Stimulated activated CD4-positive, alpha-beta T cell treated with anti-CD3 and anti-CD28 coated beads, Interleukin-2, amount 100 ng/mL, for 48 hours (primary cell): ENCODE data around the gene SMAGP.
"Not testable (repeated sequence)": the region's sequence is repeated elsewhere in the genome, so short reads cannot be mapped to it uniquely, and the experiment has no call there.

ENCODE experiments used
- DNase-seq, 2 donors: peaks; one replicate each; pipeline ENCODE4 v3.0.0-alpha.2; 2020

The SMAGP gene

GRCh38 chr12:51222461-51222860, 47.8 kb downstream of the SMAGP start:
- DNase-seq = no peak

- DNase-seq = not testable (repeated sequence)
These were observed 50.4 kb downstream of the SMAGP start for GRCh38 chr12:51219857-51220256.

- DNase-seq = no peak
These were observed 50.9 kb downstream of the SMAGP start for GRCh38 chr12:51219322-51219721.

- DNase-seq = no peak
These were observed 51.5 kb downstream of the SMAGP start for GRCh38 chr12:51218607-51219161.

GRCh38 chr12:51217968-51218606, 52.1 kb downstream of the SMAGP start, which contains the start of gene POU6F1:
Gene POU6F1 (minus strand): TSS chr12:51218062. CDS start chr12:51206836, 11,226 bp downstream.
- peak; percentile 47 to 51 for DNase-seq

GRCh38 chr12:51217133-51217967, 52.9 kb downstream of the SMAGP start:
- peak; percentile 18 to 25 for DNase-seq

- DNase-seq = no peak
These were observed 53.6 kb downstream of the SMAGP start for GRCh38 chr12:51216642-51217041.

GRCh38 chr12:51214895-51215294, 55.3 kb downstream of the SMAGP start:
- no peak for DNase-seq

GRCh38 chr12:51210690-51211395, 59.4 kb downstream of the SMAGP start:
- no peak for DNase-seq

- no peak for DNase-seq
These were observed 61.0 kb downstream of the SMAGP start for GRCh38 chr12:51209259-51209658.

GRCh38 chr12:51208016-51208660, 62.1 kb downstream of the SMAGP start:
- no peak for DNase-seq

- no peak for DNase-seq
These were observed 64.9 kb downstream of the SMAGP start for GRCh38 chr12:51205350-51205749.

- no peak for DNase-seq
These were observed 67.5 kb downstream of the SMAGP start for GRCh38 chr12:51202718-51203117.

- no peak for DNase-seq
These were observed 69.4 kb downstream of the SMAGP start for GRCh38 chr12:51200806-51201205.

- no peak for DNase-seq
These were observed 70.1 kb downstream of the SMAGP start for GRCh38 chr12:51200156-51200555.

- DNase-seq = no peak
These were observed 70.8 kb downstream of the SMAGP start for GRCh38 chr12:51199366-51199945.

- DNase-seq = no peak
These were observed 71.4 kb downstream of the SMAGP start for GRCh38 chr12:51198568-51199365.

- DNase-seq = no peak
These were observed 72.3 kb downstream of the SMAGP start for GRCh38 chr12:51197736-51198567.

GRCh38 chr12:51196547-51196946, 73.7 kb downstream of the SMAGP start:
- DNase-seq = no peak

- no peak for DNase-seq
These were observed 74.4 kb downstream of the SMAGP start for GRCh38 chr12:51195841-51196240.
